CD14-positive monocyte (primary cell): Measurements from ENCODE around the gene GJA5. TPM values are rescaled to one million over a fixed set of nuclear protein-coding genes. Genes with fewer than 3 reads are reported as not detected.

Experiments used
- DNase-seq, 3 donors: peaks; one replicate each; pipeline ENCODE4 v3.0.0-alpha.2; 2011 to 2022
- H2AFZ ChIP-seq: 2 replicates; pipeline ENCODE4 v1.6.0; 2012; ENCODE audit warnings: mild to moderate bottlenecking, low read depth, low read length, inconsistent platforms; ENCODE audit not compliant: insufficient read depth, poor library complexity, severe bottlenecking
- H3K27ac ChIP-seq, 2 donors: 1 replicate in 1 of 2; 2 replicates in 1 of 2; pipeline ENCODE4 v1.5.1; 2012 to 2013; ENCODE audit warnings: low read length in 2 of 2, control low read depth in 1 of 2, inconsistent platforms in 1 of 2, low read depth in 1 of 2, mild to moderate bottlenecking in 1 of 2
- H3K27me3 ChIP-seq, 2 donors: one replicate each; pipeline versions ENCODE4 v1.6.0 to v1.6.1; 2011 to 2013; ENCODE audit warnings: low read length in 2 of 2; ENCODE audit not compliant: control insufficient read depth in 2 of 2, insufficient read depth in 2 of 2
- H3K36me3 ChIP-seq, 2 donors: replicated peaks in 1 of 2; 1 replicate in 1 of 2; 2 replicates in 1 of 2; pipeline versions ENCODE4 v1.5.1 to v1.6.1; 2012 to 2013; ENCODE audit warnings: low read length in 2 of 2, control low read depth in 1 of 2, inconsistent platforms in 1 of 2, mild to moderate bottlenecking in 1 of 2; ENCODE audit not compliant: insufficient read depth in 2 of 2, control insufficient read depth in 1 of 2
- H3K4me1 ChIP-seq, 2 donors: 1 replicate in 1 of 2; 2 replicates in 1 of 2; pipeline versions ENCODE4 v1.5.1 to v1.6.1; 2012 to 2013; ENCODE audit warnings: low read length in 2 of 2, control low read depth in 1 of 2, inconsistent platforms in 1 of 2, mild to moderate bottlenecking in 1 of 2, moderate library complexity in 1 of 2; ENCODE audit not compliant: insufficient read depth in 2 of 2, control insufficient read depth in 1 of 2
- H3K4me2 ChIP-seq: replicated peaks from 2 replicates; pipeline ENCODE3; 2012; ENCODE audit warnings: low read length, moderate library complexity, mild to moderate bottlenecking; ENCODE audit not compliant: poor library complexity, severe bottlenecking; ENCODE audit errors: extremely low read depth
- H3K4me3 ChIP-seq, 3 experiments: fragments of 200-600 bp in 1 of 3; sonication (generic) in 1 of 3; replicated peaks in 1 of 3; 1 replicate in 2 of 3; 2 replicates in 1 of 3; pipeline ENCODE4 v1.5.1; 2011 to 2013; ENCODE audit warnings: low read length in 3 of 3, mild to moderate bottlenecking in 3 of 3, control low read depth in 2 of 3, low read depth in 2 of 3, inconsistent platforms in 1 of 3, moderate library complexity in 1 of 3
- H3K79me2 ChIP-seq: 2 replicates; pipeline ENCODE4 v1.6.0; 2012; ENCODE audit warnings: mild to moderate bottlenecking, control low read depth, inconsistent platforms, low read length, moderate library complexity; ENCODE audit not compliant: insufficient read depth
- H3K9ac ChIP-seq: 2 replicates; pipeline ENCODE4 v1.6.0; 2017; ENCODE audit warnings: low read length, mild to moderate bottlenecking; ENCODE audit not compliant: insufficient read depth, poor library complexity, severe bottlenecking
- H3K9me3 ChIP-seq, 2 donors: replicated peaks in 1 of 2; 1 replicate in 1 of 2; 2 replicates in 1 of 2; pipeline versions ENCODE4 v1.5.1 to v1.6.1; 2012 to 2013; ENCODE audit warnings: low read length in 2 of 2, control low read depth in 1 of 2; ENCODE audit not compliant: control insufficient read depth in 1 of 2, insufficient read depth in 1 of 2
- H4K20me1 ChIP-seq: 2 replicates; pipeline ENCODE4 v1.6.0; 2012; ENCODE audit warnings: mild to moderate bottlenecking, low read length, control low read depth, moderate library complexity; ENCODE audit not compliant: insufficient read depth
- H3K27ac Mint-ChIP-seq, 7 donors: one replicate each; pipeline ENCODE4 v1.8.0; 2020; ENCODE audit warnings: mild to moderate bottlenecking in 7 of 7, mixed read lengths in 7 of 7, moderate library complexity in 6 of 7, inconsistent platforms in 2 of 7
- H3K27me3 Mint-ChIP-seq, 3 donors: one replicate each; pipeline ENCODE4 v1.8.0; 2021 to 2022; ENCODE audit warnings: low read depth in 3 of 3, mild to moderate bottlenecking in 3 of 3, mixed read lengths in 3 of 3, moderate library complexity in 3 of 3, inconsistent platforms in 1 of 3
- H3K36me3 Mint-ChIP-seq, 2 donors: one replicate each; pipeline ENCODE4 v1.8.0; 2020; ENCODE audit warnings: mixed read lengths in 2 of 2, inconsistent platforms in 1 of 2, mild to moderate bottlenecking in 1 of 2
- H3K4me1 Mint-ChIP-seq: one replicate; pipeline ENCODE4 v1.8.0; 2020; ENCODE audit warnings: mild to moderate bottlenecking, mixed read lengths
- H3K4me3 Mint-ChIP-seq, 2 donors: one replicate each; pipeline ENCODE4 v1.8.0; 2020; ENCODE audit warnings: mild to moderate bottlenecking in 2 of 2, mixed read lengths in 2 of 2, moderate library complexity in 1 of 2
- H3K9me3 Mint-ChIP-seq, 7 donors: one replicate each; pipeline ENCODE4 v1.8.0; 2020 to 2022; ENCODE audit warnings: mixed read lengths in 7 of 7, mild to moderate bottlenecking in 6 of 7, moderate library complexity in 6 of 7, inconsistent platforms in 2 of 7
- WGBS: methylation state at CpG from one replicate; pipeline ENCODE4 v1.1.5; 2013; ENCODE audit warnings: missing lambda C conversion rate; ENCODE audit not compliant: insufficient coverage; 5-methylcytosine and 5-hydroxymethylcytosine counted together
- intact Hi-C, 2 donors: fragments of 100-400 bp; cut with micrococcal nuclease; formaldehyde crosslinking; loops; one replicate each; pipeline versions ENCODE4 v1.15.0 to v1.15.1; 2023
- polyA plus RNA-seq, 3 donors: library from polyadenylated mRNA; depleted of rRNA in 1 of 3; unstranded in 2 of 3; stranded (reverse) in 1 of 3; fragments of 300-500 nt in 2 of 3; fragments of >200 nt in 1 of 3; fragmentation: Illumina TruSeq in 2 of 3; gene quantifications; 1 replicate in 2 of 3; 2 replicates in 1 of 3; pipeline ENCODE4 v1.2.3, GENCODE V29; 2012 to 2021
- TF ChIP-seq, protein P1 (sequence below): fragments of 200-600 bp; IDR thresholded peaks from one replicate; pipeline ENCODE4 v1.8.0; 2022; ENCODE audit warnings: antibody characterized with exemption, mild to moderate bottlenecking

The GJA5 gene
- polyA plus RNA-seq, 3 donors = not detected

DNA sequence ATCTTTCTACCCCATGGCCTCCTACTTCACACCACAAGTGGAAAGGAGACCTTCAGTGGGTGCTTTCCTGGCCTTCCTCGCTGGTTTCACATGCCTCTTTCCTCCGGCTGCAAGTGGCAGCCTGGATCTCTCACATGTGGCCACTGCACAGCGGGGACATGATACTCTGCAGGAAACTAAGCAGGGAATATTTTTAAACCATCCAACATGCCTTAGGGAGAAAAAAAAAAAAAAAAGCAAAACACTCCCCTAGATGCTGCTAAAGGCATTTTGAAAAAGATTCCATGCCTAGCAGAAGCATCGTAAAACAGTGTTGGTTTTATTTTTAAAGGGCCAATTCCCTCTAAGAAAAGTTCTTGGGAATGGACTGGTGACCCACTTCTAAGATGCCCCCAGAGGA lies 12.2 kb upstream of the GJA5 start:
- H3K36me3 Mint-ChIP-seq = no peaks in the 10 kb centered on the region
- H3K27ac ChIP-seq = no peak overlapping the region
- H3K4me1 ChIP-seq = no peaks in the 10 kb centered on the region
- no peak overlapping the region for H2AFZ ChIP-seq
- no peak overlapping the region for H3K9ac ChIP-seq
- no peak for DNase-seq
- peaks cover 3 to 16% (median 3%) of the 10 kb centered on the region in 3 donors for H3K27me3 Mint-ChIP-seq
- H3K9me3 ChIP-seq = no peaks in the 10 kb centered on the region
- H3K36me3 ChIP-seq = no peaks in the 10 kb centered on the region
- no peak overlapping the region for H3K4me3 Mint-ChIP-seq
- no peaks in the 10 kb centered on the region for H3K27me3 ChIP-seq
- H3K9me3 Mint-ChIP-seq = peaks cover 0 to 1% (median 0%) of the 10 kb centered on the region in 7 donors
- no peak overlapping the region for H3K4me2 ChIP-seq
- WGBS = 93% methylated on average over 3 of the region's 4 CpGs
- H3K4me1 Mint-ChIP-seq = peaks cover 2% of the 10 kb centered on the region
- TF ChIP-seq, protein P1, sequence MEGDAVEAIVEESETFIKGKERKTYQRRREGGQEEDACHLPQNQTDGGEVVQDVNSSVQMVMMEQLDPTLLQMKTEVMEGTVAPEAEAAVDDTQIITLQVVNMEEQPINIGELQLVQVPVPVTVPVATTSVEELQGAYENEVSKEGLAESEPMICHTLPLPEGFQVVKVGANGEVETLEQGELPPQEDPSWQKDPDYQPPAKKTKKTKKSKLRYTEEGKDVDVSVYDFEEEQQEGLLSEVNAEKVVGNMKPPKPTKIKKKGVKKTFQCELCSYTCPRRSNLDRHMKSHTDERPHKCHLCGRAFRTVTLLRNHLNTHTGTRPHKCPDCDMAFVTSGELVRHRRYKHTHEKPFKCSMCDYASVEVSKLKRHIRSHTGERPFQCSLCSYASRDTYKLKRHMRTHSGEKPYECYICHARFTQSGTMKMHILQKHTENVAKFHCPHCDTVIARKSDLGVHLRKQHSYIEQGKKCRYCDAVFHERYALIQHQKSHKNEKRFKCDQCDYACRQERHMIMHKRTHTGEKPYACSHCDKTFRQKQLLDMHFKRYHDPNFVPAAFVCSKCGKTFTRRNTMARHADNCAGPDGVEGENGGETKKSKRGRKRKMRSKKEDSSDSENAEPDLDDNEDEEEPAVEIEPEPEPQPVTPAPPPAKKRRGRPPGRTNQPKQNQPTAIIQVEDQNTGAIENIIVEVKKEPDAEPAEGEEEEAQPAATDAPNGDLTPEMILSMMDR = no peak
- H3K27ac Mint-ChIP-seq = no peak overlapping the region
- intact Hi-C loops = no loop called here
- H3K79me2 ChIP-seq = no peaks in the 10 kb centered on the region
- no peaks in the 10 kb centered on the region for H4K20me1 ChIP-seq
- H3K4me3 ChIP-seq = no peak overlapping the region

- H3K9me3 Mint-ChIP-seq = peaks cover 0 to 1% (median 0%) of the 10 kb centered on the region in 7 donors
- Histone ChIP-seq H3K4me2 (no peak overlapping the region), H4K20me1 (no peaks in the 10 kb centered on the region), H3K4me3 (no peak overlapping the region), H3K27me3 (no peaks in the 10 kb centered on the region), H3K9ac (no peak overlapping the region), H3K79me2 (no peaks in the 10 kb centered on the region), H3K9me3 (no peaks in the 10 kb centered on the region), H3K36me3 (no peaks in the 10 kb centered on the region), H3K4me1 (no peaks in the 10 kb centered on the region), H2AFZ (no peak overlapping the region), H3K27ac (no peak overlapping the region)
- whole genome bisulfite sequencing = 97% methylated on average over 7 of the region's 10 CpGs
- DNase-seq = no peak
- no peaks in the 10 kb centered on the region for H3K36me3 Mint-ChIP-seq
- no peak overlapping the region for H3K4me3 Mint-ChIP-seq
- H3K27ac Mint-ChIP-seq = no peak overlapping the region
- TF ChIP-seq, protein P1 = no peak
- peaks cover 2 to 16% (median 3%) of the 10 kb centered on the region in 3 donors for H3K27me3 Mint-ChIP-seq
- intact Hi-C loops = no loop called here
- peaks cover 2% of the 10 kb centered on the region for H3K4me1 Mint-ChIP-seq
Measured at GRCh38 chr1:147771226-147772125, 11.1 kb upstream of the GJA5 start.
